Measurements from ENCODE around the gene NME7.

The NME7 gene

GRCh38 chr1:169111472-169111871 is 256.1 kb downstream of the NME7 start:
- ChIA-PET POLR2A (no interaction called here), CTCF (interaction anchor here (0.6 to 1.1 kb wide), 4 partner anchors 8 to 497 kb away, joined by 3 to 4 read pairs (median 3); no protein-coding TSS in a partner anchor)
- TF ChIP-seq ZNF776 (tag by site-specific recombination; IDR thresholded peaks at IDR 0.05; ENCODE audit: borderline replicate concordance): no peak
- no peak for TF ChIP-seq ZNF214 (tag by site-specific recombination; IDR thresholded peaks at IDR 0.05; ENCODE audit: borderline replicate concordance)
- no peak for TF ChIP-seq ZNF624 (tag by site-specific recombination; IDR thresholded peaks at IDR 0.05)
- no peak for TF ChIP-seq ZNF223 (tag by site-specific recombination; IDR thresholded peaks at IDR 0.05)
- TF ChIP-seq ZNF140 (tag by site-specific recombination; IDR thresholded peaks at IDR 0.05): no peak
- TF ChIP-seq SALL2 (tag by site-specific recombination; IDR thresholded peaks at IDR 0.05; ENCODE audit: borderline replicate concordance): no peak
- TF ChIP-seq ZNF292 (tag by site-specific recombination; IDR thresholded peaks at IDR 0.05; ENCODE audit: borderline replicate concordance, low read depth): no peak
- no peak for TF ChIP-seq TCF7L2 (IDR thresholded peaks at IDR 0.05; ENCODE audit: borderline replicate concordance, low read depth, low read length)
- TF ChIP-seq MZF1 (tag by site-specific recombination; IDR thresholded peaks at IDR 0.05; ENCODE audit: borderline replicate concordance): no peak
- no peak for TF ChIP-seq HIC1 (tag by site-specific recombination; IDR thresholded peaks at IDR 0.05)
- no peak for TF ChIP-seq ZNF560 (tag by site-specific recombination; IDR thresholded peaks at IDR 0.05; ENCODE audit: borderline replicate concordance)
- TF ChIP-seq ZNF155 (tag by site-specific recombination; IDR thresholded peaks at IDR 0.05): no peak
- TF ChIP-seq ZNF121 (tag by site-specific recombination; IDR thresholded peaks at IDR 0.05): no peak
- no peak for TF ChIP-seq KLF10 (tag by site-specific recombination; IDR thresholded peaks at IDR 0.05)
- H3K4me1 ChIP-seq (ENCODE audit: control insufficient read depth, insufficient read depth, low read length): peaks cover 22% of the 10 kb centered on the region
- H3K27ac ChIP-seq (ENCODE audit: extremely low read depth, low read depth, low read length): no peak overlapping the region
- peaks cover 31 to 42% of the 10 kb centered on the region in 2 experiments for H3K36me3 ChIP-seq (ENCODE audit: control insufficient read depth in 2 of 2, insufficient read depth in 1 of 2, low read length in 2 of 2)
- H3K4me3 ChIP-seq (ENCODE audit: low read depth, low read length): no peak overlapping the region
- H3K9me3 ChIP-seq (ENCODE audit: control insufficient read depth, insufficient read depth, low read depth, low read length): no peaks in the 10 kb centered on the region

- Histone ChIP-seq H3K4me1 (ENCODE audit: control insufficient read depth, insufficient read depth, low read length) (peaks cover 22% of the 10 kb centered on the region), H3K9me3 (ENCODE audit: control insufficient read depth, insufficient read depth, low read depth, low read length) (no peaks in the 10 kb centered on the region), H3K36me3 (ENCODE audit: control insufficient read depth in 2 of 2, insufficient read depth in 1 of 2, low read length in 2 of 2) (peaks cover 31 to 39% of the 10 kb centered on the region in 2 experiments), H3K4me3 (ENCODE audit: low read depth, low read length) (no peak overlapping the region), H3K27ac (ENCODE audit: extremely low read depth, low read depth, low read length) (no peak overlapping the region)
- ChIA-PET CTCF (interaction anchor here (0.5 to 1.6 kb wide), 5 partner anchors 9 to 507 kb away, joined by 3 to 9 read pairs (median 3); no protein-coding TSS in a partner anchor), POLR2A (no interaction called here)
- TF ChIP-seq GLIS2 (tag by site-specific recombination; IDR thresholded peaks at IDR 0.05): no peak
- no peak for TF ChIP-seq SALL2 (tag by site-specific recombination; IDR thresholded peaks at IDR 0.05; ENCODE audit: borderline replicate concordance)
- TF ChIP-seq ZNF48 (tag by site-specific recombination; IDR thresholded peaks at IDR 0.05): no peak
- TF ChIP-seq ZNF24 (tag by site-specific recombination; IDR thresholded peaks at IDR 0.05): no peak
- TF ChIP-seq BCL11A (tag by site-specific recombination; IDR thresholded peaks at IDR 0.05; ENCODE audit: low read depth): no peak
- TF ChIP-seq FEZF1 (tag by site-specific recombination; IDR thresholded peaks at IDR 0.05): no peak
- TF ChIP-seq ZNF555 (tag by site-specific recombination; conservative IDR thresholded peaks at IDR 0.05): no peak
- TF ChIP-seq ZBTB6 (tag by site-specific recombination; IDR thresholded peaks at IDR 0.05): no peak
- TF ChIP-seq ZNF394 (tag by site-specific recombination; IDR thresholded peaks at IDR 0.05; ENCODE audit: borderline replicate concordance): no peak
- no peak for TF ChIP-seq ZBTB10 (tag by site-specific recombination; IDR thresholded peaks at IDR 0.05)
- TF ChIP-seq ZNF311 (tag by site-specific recombination; IDR thresholded peaks at IDR 0.05; ENCODE audit: borderline replicate concordance): no peak
- TF ChIP-seq ZNF610 (tag by site-specific recombination; IDR thresholded peaks at IDR 0.05; ENCODE audit: borderline replicate concordance): no peak
Measured at GRCh38 chr1:169110689-169111447, 256.7 kb downstream of the NME7 start.

All from HEK293 (cell line).